ENCODE results near the gene SEMA7A. TPM values are rescaled to one million over a fixed set of nuclear protein-coding genes. Genes with fewer than 3 reads are reported as not detected.

Gene SEMA7A
- polyA plus RNA-seq, 1 of the 3 experiments (the other 2 are of a cell fraction) = 1.3 TPM

- TF ChIP-seq, protein P1, sequence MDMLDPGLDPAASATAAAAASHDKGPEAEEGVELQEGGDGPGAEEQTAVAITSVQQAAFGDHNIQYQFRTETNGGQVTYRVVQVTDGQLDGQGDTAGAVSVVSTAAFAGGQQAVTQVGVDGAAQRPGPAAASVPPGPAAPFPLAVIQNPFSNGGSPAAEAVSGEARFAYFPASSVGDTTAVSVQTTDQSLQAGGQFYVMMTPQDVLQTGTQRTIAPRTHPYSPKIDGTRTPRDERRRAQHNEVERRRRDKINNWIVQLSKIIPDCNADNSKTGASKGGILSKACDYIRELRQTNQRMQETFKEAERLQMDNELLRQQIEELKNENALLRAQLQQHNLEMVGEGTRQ (IDR thresholded peaks at IDR 0.05; ENCODE audit: borderline replicate concordance, low read depth, low read length) = no peak
- no peak for TF ChIP-seq NRF1 (IDR thresholded peaks at IDR 0.05; ENCODE audit: low read depth, low read length)
- TF ChIP-seq RAD21 (IDR thresholded peaks at IDR 0.05; ENCODE audit: low read length) = no peak
- TF ChIP-seq TCF12 (IDR thresholded peaks at IDR 0.05) = peak; percentile 68
- TF ChIP-seq FOXJ3 (CRISPR knock-in tag; IDR thresholded peaks at IDR 0.05) = no peak
- TF ChIP-seq, protein P2, sequence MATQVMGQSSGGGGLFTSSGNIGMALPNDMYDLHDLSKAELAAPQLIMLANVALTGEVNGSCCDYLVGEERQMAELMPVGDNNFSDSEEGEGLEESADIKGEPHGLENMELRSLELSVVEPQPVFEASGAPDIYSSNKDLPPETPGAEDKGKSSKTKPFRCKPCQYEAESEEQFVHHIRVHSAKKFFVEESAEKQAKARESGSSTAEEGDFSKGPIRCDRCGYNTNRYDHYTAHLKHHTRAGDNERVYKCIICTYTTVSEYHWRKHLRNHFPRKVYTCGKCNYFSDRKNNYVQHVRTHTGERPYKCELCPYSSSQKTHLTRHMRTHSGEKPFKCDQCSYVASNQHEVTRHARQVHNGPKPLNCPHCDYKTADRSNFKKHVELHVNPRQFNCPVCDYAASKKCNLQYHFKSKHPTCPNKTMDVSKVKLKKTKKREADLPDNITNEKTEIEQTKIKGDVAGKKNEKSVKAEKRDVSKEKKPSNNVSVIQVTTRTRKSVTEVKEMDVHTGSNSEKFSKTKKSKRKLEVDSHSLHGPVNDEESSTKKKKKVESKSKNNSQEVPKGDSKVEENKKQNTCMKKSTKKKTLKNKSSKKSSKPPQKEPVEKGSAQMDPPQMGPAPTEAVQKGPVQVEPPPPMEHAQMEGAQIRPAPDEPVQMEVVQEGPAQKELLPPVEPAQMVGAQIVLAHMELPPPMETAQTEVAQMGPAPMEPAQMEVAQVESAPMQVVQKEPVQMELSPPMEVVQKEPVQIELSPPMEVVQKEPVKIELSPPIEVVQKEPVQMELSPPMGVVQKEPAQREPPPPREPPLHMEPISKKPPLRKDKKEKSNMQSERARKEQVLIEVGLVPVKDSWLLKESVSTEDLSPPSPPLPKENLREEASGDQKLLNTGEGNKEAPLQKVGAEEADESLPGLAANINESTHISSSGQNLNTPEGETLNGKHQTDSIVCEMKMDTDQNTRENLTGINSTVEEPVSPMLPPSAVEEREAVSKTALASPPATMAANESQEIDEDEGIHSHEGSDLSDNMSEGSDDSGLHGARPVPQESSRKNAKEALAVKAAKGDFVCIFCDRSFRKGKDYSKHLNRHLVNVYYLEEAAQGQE (IDR thresholded peaks at IDR 0.05; ENCODE audit: low read depth, low read length) = no peak
Measured at GRCh38 chr15:74422652-74423430, 10.9 kb downstream of the SEMA7A start (continued).

- no peak for TF ChIP-seq POLR2AphosphoS5 (IDR thresholded peaks at IDR 0.05; ENCODE audit: low read depth, low read length)
- TF ChIP-seq RFX5 (IDR thresholded peaks at IDR 0.05; ENCODE audit: low read length) = no peak
- no peak for TF ChIP-seq CTCF (IDR thresholded peaks at IDR 0.05)
- no peak for TF ChIP-seq FOSL2 (IDR thresholded peaks at IDR 0.05; ENCODE audit: borderline replicate concordance, low read depth)
- no peak for TF ChIP-seq EZH2phosphoT487 (IDR thresholded peaks at IDR 0.05; ENCODE audit: borderline replicate concordance, low read depth)
- TF ChIP-seq RAD21 (IDR thresholded peaks at IDR 0.05; ENCODE audit: low read length) = no peak
- no peak for TF ChIP-seq SMC3 (IDR thresholded peaks at IDR 0.05; ENCODE audit: low read depth, low read length)
- TF ChIP-seq, protein P3, sequence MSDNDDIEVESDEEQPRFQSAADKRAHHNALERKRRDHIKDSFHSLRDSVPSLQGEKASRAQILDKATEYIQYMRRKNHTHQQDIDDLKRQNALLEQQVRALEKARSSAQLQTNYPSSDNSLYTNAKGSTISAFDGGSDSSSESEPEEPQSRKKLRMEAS (IDR thresholded peaks at IDR 0.05; ENCODE audit: low read depth) = no peak
- no peak overlapping the region for H3K9ac ChIP-seq
- ChIA-PET CTCF (interaction anchor here (0.6 to 2.4 kb wide), 5 partner anchors 40 to 257 kb away, joined by 3 to 12 read pairs (median 3); no protein-coding TSS in a partner anchor), POLR2A (no interaction called here)
- no peak overlapping the region for H2AFZ ChIP-seq (ENCODE audit: low read depth)
- H3K9me2 ChIP-seq = no peaks in the 10 kb centered on the region
- no peaks in the 10 kb centered on the region for H3K9me3 ChIP-seq
- H3F3A ChIP-seq (replicated peaks; ENCODE audit: insufficient read depth) = no peaks in the 10 kb centered on the region
- H3K27me3 ChIP-seq (ENCODE audit: insufficient read depth) = no peaks in the 10 kb centered on the region
- no peaks in the 10 kb centered on the region for H3K79me2 ChIP-seq (ENCODE audit: insufficient read depth)
- H3K27ac ChIP-seq (ENCODE audit: low read depth in 2 of 2, low read length in 1 of 2) = no peak overlapping the region
- 80% methylated on average over 1 of the region's 9 CpGs for WGBS (ENCODE audit: low lambda C conversion rate)
- no peaks in the 10 kb centered on the region for H4K20me1 ChIP-seq (ENCODE audit: insufficient read depth)
- H3K4me2 ChIP-seq = peak overlapping the region; percentile 53
- DNase-seq = peak; percentile 47
- no peak overlapping the region for H3K4me3 ChIP-seq (ENCODE audit: low read depth in 2 of 2, low read length in 1 of 2)
- H3K36me3 ChIP-seq (replicated peaks in 1 of 2; ENCODE audit: control insufficient read depth in 1 of 2, insufficient read depth in 2 of 2, low read length in 1 of 2) = no peaks in the 10 kb centered on the region
- H3K4me1 ChIP-seq (ENCODE audit: control insufficient read depth in 1 of 2, insufficient read depth in 2 of 2, low read depth in 1 of 2, low read length in 1 of 2) = peaks cover 21 to 34% of the 10 kb centered on the region in 2 experiments; a peak in 3 of 4 replicates
Measured at GRCh38 chr15:74422265-74422651, 11.5 kb downstream of the SEMA7A start.
